Kidney (tissue), 14 donors: ENCODE measurements around the gene RAB41. TPM values are rescaled to one million over a fixed set of nuclear protein-coding genes. Genes with fewer than 3 reads are reported as not detected.
"Not testable (repeated sequence)": the region's sequence is repeated elsewhere in the genome, so short reads cannot be mapped to it uniquely, and the experiment has no call there.

Experiments used
- DNase-seq, 5 donors: peaks; one replicate each; pipeline ENCODE4 v3.0.0-alpha.2; 2013 to 2020
- FAIRE-seq: peaks from 2 replicates; lab custom pipeline; 2012; peaks lifted over from hg19 to GRCh38; lab: Jason Lieb, UNC
- H3K27ac ChIP-seq, 2 donors: one replicate each; pipeline ENCODE4 v1.7.0; 2013; ENCODE audit warnings: low read depth in 2 of 2, low read length in 2 of 2, inconsistent platforms in 1 of 2
- H3K27me3 ChIP-seq: one replicate; pipeline ENCODE4 v1.7.1; 2013; ENCODE audit warnings: low read length, inconsistent platforms; ENCODE audit not compliant: control insufficient read depth, insufficient read depth
- H3K36me3 ChIP-seq, 3 donors: one replicate each; pipeline versions ENCODE4 v1.7.0 to v1.7.1; 2013; ENCODE audit warnings: low read length in 3 of 3, control low read depth in 1 of 3, inconsistent platforms in 1 of 3; ENCODE audit not compliant: insufficient read depth in 3 of 3, control insufficient read depth in 2 of 3
- H3K4me1 ChIP-seq, 3 donors: one replicate each; pipeline versions ENCODE4 v1.7.0 to v1.7.1; 2013; ENCODE audit warnings: low read length in 3 of 3, inconsistent platforms in 1 of 3, low read depth in 1 of 3; ENCODE audit not compliant: control insufficient read depth in 2 of 3, insufficient read depth in 2 of 3
- H3K4me3 ChIP-seq, 3 donors: one replicate each; pipeline versions ENCODE4 v1.7.0 to v1.8.1; 2013; ENCODE audit warnings: low read length in 3 of 3, control low read depth in 1 of 3, inconsistent platforms in 1 of 3
- H3K9ac ChIP-seq, 3 donors: one replicate each; pipeline versions ENCODE4 v1.7.0 to v1.7.1; 2013; ENCODE audit warnings: low read length in 3 of 3, control low read depth in 1 of 3, inconsistent platforms in 1 of 3
- H3K9me3 ChIP-seq, 3 donors: one replicate each; pipeline versions ENCODE4 v1.7.0 to v1.7.1; 2013; ENCODE audit warnings: low read length in 3 of 3, control low read depth in 1 of 3, inconsistent platforms in 1 of 3; ENCODE audit not compliant: control insufficient read depth in 2 of 3, insufficient read depth in 1 of 3
- CTCF ChIP-seq: IDR thresholded peaks from 3 replicates; pipeline ENCODE4 v1.5.1; 2012; ENCODE audit warnings: mild to moderate bottlenecking, moderate library complexity, borderline replicate concordance; ENCODE audit not compliant: insufficient read depth; ENCODE audit errors: extremely low read depth
- intact Hi-C: fragments of 100-400 bp; cut with DNase I; formaldehyde crosslinking; loops from one replicate; pipeline ENCODE4 v1.11.1; 2022
- polyA plus RNA-seq: library from polyadenylated mRNA; stranded (reverse); fragments of 350-450 nt; fragmentation: Illumina TruSeq; extraction: RNeasy Lipid Tissue Mini Kit (QIAGEN cat#74804); gene quantifications from one replicate; pipeline ENCODE4 v1.2.3, GENCODE V29; 2014; ENCODE audit warnings: low read depth, low replicate concordance; ENCODE audit not compliant: insufficient read depth
- total RNA-seq: library from RNA; stranded (reverse); fragmentation: NEBNext Ultra II Directional; extraction: Animal tissue kit (Norgen Biotek cat#: 25700); gene quantifications from one replicate; pipeline ENCODE4 v1.2.1, GENCODE V29; 2021
- donor health status: control.
- donor health status: control.
- donor health status: control.
- donor health status: control.
- donor health status: control.
- donor health status: DM: yes; HTN: yes; CAD: no.
- donor health status: Normal renal cell carcinoma (clear cell type).

Gene RAB41
- total and polyA plus RNA-seq, 2 donors from 2014 or later = not detected

GRCh38 chrX:70241501-70241900, 40.5 kb upstream of the RAB41 start:
- no peaks in the 10 kb centered on the region for H3K36me3 ChIP-seq
- DNase-seq = no peak
- no peak overlapping the region for H3K4me3 ChIP-seq
- no peaks in the 10 kb centered on the region for H3K9me3 ChIP-seq
- no peaks in the 10 kb centered on the region for H3K4me1 ChIP-seq
- no peak for FAIRE-seq
- no peak for TF ChIP-seq CTCF
- intact Hi-C loops = no loop called here
- H3K27ac ChIP-seq = no peak overlapping the region
- H3K27me3 ChIP-seq = no peaks in the 10 kb centered on the region
- H3K9ac ChIP-seq = no peak overlapping the region

- H3K9ac ChIP-seq, FAIRE-seq, intact Hi-C loops: not testable (repeated sequence)
These were observed 38.4 kb upstream of the RAB41 start for GRCh38 chrX:70243601-70244000.

GRCh38 chrX:70244881-70245280, 37.1 kb upstream of the RAB41 start:
- H3K9ac ChIP-seq = no peak overlapping the region
- DNase-seq (no peak), FAIRE-seq (no peak)
- no peak for TF ChIP-seq CTCF
- intact Hi-C loops = no loop called here
- H3K4me3 ChIP-seq = no peak overlapping the region
- H3K9me3 ChIP-seq = no peaks in the 10 kb centered on the region
- no peaks in the 10 kb centered on the region for H3K36me3 ChIP-seq
- H3K27me3 ChIP-seq = no peaks in the 10 kb centered on the region
- H3K4me1 ChIP-seq = no peaks in the 10 kb centered on the region
- no peak overlapping the region for H3K27ac ChIP-seq

More at GRCh38 chrX:70243601-70244000, 38.4 kb upstream of the RAB41 start:
- H3K27me3 ChIP-seq, H3K36me3 ChIP-seq, DNase-seq, H3K9me3 ChIP-seq, H3K4me1 ChIP-seq, H3K27ac ChIP-seq, H3K4me3 ChIP-seq: not testable (repeated sequence)

- FAIRE-seq = no peak
- Histone ChIP-seq H3K36me3 (no peaks in the 10 kb centered on the region), H3K4me3 (no peak overlapping the region), H3K9me3 (no peaks in the 10 kb centered on the region), H3K27ac (no peak overlapping the region), H3K27me3 (no peaks in the 10 kb centered on the region), H3K4me1 (no peaks in the 10 kb centered on the region), H3K9ac (no peak overlapping the region)
- no peak for DNase-seq
- intact Hi-C loops = no loop called here
- no peak for TF ChIP-seq CTCF
These were observed 34.7 kb upstream of the RAB41 start for GRCh38 chrX:70247252-70247651.
